GM19438 (cell line): ENCODE results near the gene CDH3.
"Not testable (repeated sequence)": the region's sequence is repeated elsewhere in the genome, so short reads cannot be mapped to it uniquely, and the experiment has no call there.

ENCODE experiments used
- ATAC-seq: cut with Tn5 transposase; IDR thresholded peaks from one replicate; pipeline ENCODE4 v1.9.1; 2021; ENCODE audit warnings: low read depth; ENCODE audit not compliant: unreplicated experiment

The CDH3 gene

DNA sequence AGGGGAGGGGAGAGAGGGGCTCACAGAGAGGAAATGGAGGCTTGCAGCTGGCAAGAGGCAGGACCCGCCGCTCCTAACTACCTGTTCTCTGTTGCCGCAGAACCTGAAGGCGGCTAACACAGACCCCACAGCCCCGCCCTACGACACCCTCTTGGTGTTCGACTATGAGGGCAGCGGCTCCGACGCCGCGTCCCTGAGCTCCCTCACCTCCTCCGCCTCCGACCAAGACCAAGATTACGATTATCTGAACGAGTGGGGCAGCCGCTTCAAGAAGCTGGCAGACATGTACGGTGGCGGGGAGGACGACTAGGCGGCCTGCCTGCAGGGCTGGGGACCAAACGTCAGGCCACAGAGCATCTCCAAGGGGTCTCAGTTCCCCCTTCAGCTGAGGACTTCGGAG is 53.0 kb downstream of the CDH3 start:
- ATAC-seq = no peak

DNA sequence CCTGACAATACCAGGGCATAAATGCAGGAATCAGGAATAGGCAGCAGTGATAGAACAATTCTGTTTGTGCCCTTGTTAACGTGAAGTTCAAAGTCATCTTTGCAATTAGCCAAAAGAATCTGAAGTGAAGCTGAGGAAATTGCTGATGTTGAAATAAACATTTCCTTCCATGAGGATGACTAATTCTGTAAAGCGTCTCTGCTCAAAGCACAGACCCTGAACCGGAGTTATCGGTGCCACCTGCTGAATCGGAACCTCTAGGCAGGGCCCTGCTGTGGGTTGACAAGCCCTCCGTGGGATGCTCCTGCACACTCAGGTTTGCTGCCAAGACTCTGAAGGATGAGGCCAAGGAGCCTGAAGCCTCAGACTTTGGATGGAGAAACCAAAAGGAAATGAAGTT is 55.0 kb downstream of the CDH3 start:
- ATAC-seq = no peak

DNA sequence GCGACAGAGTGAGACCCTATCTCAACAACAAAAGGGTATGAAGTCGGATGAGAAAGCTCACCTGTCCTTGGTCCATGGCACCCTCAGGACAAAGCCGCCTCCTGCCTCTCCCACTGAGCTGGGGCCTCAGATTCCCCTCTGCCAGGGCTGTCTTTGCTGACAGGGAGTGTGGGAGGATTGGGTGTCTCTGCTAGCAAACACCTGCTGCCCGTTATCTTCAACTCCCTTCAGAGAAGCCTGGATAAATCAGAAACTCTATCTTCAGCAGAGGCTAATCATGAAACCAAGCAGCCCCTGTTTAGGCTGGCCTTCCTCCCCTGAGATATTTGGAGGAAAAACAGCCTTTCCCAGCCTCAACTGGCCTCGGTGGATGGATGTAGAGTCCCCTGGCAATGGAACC is 55.7 kb downstream of the CDH3 start:
- no peak for ATAC-seq

DNA sequence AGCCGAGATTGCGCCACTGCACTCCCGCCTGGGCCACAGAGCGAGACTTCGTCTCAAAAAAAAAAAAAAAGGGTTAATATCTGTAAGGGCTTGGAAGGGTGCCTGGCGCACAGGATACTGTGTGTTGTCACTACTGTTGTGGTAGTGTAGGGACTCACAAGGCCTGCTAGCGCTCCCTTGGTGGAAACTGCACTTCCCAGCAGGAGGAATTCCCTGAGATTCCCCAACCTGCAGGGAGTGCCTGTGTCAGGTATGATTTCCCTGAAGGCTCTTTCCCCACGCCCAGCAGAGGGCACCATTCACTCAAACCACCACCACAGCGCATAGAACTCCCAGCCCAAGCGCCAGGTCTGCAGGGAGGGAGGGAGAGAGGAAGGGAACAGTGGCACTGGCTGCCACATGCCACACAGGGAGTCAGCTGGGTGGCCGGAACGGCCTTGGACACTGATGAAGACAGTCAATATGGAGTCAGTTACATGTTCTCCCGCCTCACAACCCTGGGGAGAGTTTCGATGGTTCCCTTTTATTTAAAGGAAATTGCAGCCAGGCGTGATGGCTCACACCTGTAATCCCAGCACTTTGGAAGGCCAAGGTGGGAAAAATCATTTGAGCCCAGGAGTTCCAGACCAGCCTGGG is 59.2 kb downstream of the CDH3 start:
- ATAC-seq = no peak

DNA sequence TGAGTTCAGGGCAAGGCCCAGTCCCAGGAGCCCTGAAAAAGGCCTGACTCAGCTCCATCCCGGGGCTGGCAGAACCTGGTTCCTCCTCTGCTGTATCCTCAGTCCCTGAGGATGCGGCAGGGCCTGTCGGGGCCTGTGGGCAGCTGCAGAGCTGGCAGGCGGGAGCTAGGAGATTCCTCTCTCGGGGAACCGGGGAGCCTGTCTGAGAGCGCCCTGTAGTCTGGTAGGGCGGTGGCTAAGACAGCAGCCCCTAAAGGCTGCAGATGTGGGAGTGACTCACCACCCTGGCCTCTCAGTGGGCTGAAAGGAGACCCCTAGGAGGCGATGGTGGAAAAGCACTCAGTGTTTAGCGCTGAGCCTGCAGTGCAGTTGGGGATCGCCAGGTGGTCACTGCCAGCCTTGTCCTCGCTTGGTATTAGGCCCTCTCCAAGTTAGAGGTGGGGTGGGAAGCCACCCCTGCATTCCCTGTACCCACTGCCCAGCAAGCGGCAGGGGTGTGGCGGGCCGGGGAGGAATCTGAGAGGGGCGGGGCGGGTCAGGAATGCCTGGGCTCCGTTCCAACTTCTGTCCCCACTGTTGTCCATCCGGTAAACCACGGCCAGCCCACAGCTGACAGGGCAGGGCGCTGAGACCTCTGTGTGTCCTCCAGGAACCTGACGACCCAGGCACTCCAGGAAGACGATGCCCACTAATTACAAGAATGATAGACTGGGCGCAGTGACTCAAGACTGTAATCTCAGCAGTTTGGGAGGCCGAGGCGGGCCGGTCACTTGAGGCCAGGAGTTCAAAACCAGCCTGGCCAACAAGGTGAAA is 62.4 kb downstream of the CDH3 start:
- ATAC-seq = no peak

DNA sequence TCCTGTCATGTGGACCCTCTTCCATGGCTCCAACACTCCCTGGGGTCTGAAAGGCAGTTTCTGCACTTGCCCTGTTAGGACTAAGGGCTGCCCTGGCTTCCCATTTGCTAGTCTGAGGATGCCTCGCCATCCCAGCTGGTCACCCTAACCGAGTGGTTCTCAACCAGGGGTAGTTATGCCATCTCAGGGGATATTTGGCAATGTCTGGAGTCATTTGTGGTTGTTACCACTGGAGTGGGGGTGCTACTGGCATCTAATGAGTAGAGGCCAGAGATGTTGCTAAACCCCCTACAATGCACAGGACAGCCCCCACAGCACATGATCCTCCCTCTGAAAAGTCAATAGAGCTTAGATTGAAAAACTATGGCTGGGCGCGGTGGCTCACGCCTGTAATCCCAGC is 65.1 kb downstream of the CDH3 start:
- no peak for ATAC-seq

DNA sequence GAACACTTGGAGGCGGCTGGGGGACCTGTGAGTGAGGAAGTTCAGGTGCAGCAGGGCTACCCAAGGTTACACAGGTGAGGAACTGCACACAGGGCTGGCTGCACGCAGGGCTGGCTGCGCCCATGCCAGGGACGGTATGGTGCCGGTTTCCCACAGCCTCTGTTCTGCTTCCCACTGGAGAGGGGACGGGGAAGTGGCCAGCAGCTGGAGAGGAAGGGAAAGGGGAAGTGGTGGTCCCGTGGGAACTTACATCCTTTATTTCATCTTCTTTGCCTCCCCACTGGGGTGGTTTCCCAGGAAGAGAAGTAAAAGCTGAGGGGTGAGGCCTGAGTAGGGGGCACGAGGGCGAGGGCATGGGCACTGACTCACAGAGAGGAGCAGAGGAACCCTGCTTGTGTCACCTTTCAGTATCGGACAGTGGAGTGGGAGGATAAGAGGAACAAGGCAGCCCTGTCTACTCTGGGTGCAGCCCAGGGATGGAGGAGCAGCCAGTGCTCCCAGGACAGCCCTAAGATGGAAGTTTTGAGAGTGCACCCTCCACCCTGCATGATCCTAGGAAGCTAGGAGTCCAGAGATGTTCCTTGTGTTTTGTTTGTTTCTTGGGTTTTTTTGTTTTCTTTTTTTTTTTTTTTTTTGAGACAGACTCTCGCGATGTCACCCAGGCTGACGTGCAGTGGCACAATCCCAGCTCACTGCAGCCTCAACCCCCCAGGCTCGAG is 66.5 kb downstream of the CDH3 start:
- ATAC-seq = no peak

DNA sequence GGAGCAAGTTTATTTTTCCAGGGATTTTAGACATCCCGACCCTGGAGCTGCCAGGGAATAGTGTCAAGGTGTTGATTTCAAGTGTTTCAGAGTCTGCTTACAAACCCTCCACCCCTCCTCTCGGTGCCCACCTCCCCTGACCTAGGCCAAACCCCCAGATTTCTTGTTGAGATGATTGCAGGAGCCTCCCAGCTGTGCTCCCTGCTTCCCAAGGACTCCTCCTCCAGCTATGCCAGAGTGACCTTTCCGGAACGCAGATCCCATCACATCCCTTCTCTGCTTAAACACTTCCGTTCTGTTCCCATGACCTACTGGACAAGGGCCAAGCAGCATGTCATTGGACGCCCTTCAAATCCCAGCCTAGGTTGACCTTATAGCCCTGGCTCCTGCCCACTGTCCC is 68.3 kb downstream of the CDH3 start:
- ATAC-seq = no peak

DNA sequence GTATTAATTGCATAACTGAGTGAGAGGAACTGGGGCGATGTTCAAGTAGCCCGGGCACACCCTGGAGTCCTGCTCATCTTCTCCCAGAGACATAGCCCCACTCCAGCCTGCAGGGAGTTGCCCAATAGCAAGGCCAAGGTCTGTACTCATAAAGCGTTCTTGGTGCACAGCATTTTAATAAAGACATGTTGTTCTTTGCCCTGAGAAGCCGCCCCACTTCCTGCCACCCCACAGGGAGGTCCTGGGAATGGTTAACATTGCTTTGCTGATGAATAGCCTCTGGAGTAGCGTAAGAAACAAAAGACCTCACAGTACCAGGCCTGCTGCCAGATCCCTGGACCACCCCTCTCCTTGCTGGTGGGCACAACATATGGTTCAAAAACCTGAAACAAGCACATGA is 70.4 kb downstream of the CDH3 start:
- no peak for ATAC-seq

DNA sequence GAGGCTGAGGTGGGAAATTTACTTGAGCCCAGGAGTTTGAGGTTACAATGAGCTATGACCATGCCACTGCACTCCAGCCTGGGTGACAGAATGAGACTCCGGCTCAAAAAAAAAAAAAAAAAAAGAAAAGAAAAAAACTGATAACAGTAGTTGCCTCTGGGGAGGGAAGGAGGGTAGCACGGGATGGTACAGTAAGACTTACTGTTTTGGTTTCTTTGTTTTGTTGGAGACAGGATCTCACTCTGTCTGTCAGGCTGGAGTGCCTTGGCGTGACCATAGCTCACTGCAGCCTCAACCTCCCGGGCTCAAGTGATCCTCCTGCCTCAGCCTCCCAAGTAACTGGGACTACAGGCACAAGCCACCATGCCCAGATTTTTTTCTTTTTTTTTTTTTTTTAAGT is 71.4 kb downstream of the CDH3 start:
- ATAC-seq = not testable (repeated sequence)

DNA sequence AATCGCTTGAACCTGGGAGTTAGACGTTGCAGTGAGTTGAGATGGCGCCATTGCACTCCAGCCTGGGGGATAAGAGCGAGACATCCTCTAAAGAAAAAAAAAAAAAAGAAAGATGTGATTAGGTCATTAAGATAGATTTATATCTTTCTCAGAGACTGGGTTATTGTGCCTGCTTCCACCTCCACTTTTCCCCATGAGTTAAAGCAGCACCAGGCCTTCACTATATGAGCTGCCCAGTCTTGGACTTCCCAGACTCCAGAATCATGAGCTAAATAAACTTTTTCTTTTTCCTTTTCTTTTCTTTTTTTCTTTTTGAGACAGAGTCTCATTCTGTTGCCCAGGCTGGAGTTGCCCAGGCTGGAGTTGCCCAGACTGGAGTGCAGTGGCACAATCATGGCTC is 72.6 kb downstream of the CDH3 start:
- ATAC-seq = no peak

DNA sequence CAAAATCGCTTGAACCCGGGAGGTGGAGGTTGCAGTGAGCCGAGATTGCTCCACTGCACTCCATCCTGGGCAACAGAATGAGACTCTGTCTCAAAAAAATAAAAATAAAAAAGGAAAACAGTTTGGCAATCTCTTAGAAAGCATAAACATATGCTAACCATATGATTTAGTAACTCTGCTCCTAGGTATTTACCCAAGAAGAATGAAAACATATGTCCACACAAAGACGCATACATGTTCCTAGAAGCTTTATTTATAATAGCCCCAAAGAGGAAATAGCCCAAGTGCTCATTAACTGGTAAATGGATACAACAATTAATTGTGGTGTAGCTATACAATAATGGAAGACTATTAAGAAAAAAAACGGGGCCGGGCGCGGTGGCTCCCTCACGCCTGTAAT is 73.5 kb downstream of the CDH3 start:
- no peak for ATAC-seq

DNA sequence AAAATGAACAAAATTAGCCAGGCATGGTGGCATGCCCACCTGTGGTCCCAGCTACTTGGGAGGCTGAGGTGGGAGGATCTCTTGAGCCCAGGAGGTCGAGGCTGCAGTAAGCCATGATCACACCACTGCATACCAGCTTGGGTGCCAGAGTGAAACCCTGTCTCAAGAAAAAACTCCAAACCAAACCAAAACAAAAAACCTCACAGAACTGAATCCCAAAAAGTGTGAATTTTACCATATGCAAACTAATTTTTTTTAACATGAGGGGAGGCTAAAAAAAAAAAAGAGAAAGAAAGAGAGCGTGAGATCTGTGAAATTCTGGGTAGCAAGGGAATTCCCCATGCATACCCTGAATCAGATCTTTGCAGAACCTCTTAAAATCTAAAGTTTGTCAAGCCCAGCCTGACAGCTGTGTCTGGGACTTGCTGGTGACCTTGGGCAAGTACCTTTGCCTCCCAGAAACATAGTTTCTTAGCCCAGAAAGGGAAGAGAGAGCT is 74.9 kb downstream of the CDH3 start:
- no peak for ATAC-seq

DNA sequence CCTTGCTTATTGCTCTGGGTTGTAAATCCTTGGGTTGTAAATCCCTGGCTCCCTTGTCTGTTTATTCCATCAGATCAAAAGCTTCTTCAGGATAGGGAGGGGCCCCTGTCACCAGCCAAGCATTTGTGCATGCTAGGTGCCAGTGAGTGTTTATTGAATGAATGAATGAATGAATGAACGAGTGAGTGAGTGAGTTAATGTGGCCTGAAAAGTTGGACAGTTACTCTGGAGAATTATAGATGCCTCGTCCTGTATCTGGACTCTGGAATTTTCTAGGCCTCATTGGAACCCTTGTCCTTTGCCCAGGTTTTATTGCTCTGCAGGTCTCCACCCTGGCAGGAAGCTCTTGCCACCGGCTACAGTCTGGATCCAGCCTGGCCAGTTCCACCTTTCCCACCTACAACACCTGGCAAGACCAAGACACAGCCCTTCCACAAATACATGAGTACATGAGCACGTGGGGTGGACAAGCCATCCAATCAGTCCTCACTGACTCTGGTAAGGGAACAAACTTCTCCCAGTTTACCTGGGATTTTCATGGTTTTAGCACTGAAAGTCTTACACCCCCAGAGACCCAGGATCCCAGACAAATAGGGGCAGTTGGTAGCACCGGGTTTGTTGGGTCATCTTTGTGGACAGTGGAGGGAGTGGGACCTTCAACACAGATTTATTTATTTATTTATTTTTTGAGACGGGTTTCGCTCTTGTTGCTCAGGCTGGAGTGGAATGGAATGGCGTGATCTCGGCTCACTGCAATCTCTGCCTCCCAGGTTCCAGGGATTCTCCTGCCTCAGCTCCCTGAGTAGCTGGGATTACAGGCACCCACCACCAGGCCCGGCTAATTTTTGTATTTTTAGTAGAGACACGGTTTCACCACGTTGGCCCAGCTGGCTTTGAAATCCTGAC is 77.3 kb downstream of the CDH3 start:
- no peak for ATAC-seq

DNA sequence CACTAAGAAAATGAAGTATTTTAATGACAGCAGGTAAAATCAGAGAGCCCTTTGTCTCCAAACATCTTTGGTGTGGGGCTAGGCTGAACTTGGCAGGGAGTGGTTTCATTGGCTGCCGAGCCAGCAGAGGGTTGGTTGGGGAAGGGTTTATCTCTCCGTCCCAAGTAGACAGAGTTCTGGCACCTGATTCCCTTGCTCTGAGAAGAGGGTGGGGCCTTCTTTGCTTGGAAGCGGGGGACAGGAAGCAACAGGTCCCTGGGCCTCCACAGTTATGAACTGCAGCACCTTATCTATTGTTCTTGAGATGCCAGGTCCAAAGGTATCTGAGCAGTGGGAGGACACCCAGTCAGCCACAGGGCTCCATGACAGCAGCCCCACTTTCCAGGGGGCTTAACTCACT is 79.7 kb downstream of the CDH3 start:
- no peak for ATAC-seq

DNA sequence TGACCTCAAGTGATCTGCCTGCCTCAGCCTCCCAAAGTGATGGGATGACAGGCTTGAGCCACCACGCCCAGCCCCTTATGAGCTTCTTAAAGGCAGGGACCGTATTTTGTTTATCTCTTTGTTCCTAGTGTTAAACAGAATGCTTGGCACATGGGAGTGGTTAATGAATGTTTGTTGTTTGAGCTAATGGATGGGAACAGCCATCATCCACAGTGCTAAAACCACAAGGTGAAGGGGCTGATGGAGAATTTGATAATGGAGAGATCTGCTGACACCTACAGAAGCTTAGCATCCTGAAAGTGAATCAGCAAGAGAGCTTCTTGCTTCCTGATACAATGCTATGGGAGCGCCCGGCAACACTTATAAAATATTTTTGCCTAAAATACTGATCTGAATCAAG is 83.4 kb downstream of the CDH3 start:
- ATAC-seq = no peak

DNA sequence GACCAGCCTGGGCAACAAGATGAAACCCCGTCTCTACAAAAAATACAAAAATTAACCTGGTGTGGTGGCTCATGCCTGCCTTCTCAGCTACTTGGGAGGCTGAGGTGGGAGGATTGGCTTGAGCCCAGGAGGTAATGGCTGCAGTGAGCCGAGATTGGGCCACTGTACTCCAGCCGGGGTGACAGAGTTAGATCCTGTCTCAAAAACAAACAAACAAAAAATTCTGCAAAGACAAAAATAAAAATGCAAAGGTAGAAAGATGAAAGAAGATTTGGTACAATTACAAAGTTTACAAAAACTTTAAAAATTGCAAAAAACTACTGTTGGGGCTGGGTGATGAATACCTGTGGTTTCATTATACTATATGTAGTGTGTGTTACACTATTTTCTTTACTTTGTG is 86.5 kb downstream of the CDH3 start:
- no peak for ATAC-seq

DNA sequence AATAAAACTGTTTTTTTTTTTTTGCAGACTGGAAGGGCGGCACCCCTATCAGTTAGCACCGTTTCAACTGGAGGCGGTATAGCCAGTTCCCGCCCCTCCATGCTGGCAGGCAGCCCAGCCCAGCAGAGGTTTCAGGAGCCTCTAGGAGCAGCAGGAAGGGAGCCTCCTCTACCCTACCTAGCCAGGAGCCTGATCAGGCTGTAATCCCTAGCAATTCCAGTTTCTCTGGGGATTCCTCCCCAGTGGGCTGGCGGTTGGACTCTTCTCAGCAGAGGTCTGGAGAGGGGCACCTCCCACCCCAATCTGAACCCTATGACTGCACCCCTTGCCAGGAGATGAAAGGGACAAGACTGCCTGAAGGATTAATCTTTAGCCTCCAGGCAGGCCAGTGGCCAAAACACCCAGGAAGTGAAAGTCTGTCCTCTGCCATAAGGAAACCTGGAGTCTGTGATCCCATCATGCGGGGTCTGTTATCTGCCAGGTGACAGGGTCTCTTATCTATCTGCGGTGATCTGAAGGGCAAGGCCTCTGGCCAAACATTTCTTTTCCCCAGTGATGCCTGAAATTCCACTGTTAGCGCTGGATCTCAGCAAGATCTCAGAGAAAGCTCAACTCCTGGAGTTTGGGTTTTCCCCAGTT is 87.1 kb downstream of the CDH3 start:
- ATAC-seq = no peak

DNA sequence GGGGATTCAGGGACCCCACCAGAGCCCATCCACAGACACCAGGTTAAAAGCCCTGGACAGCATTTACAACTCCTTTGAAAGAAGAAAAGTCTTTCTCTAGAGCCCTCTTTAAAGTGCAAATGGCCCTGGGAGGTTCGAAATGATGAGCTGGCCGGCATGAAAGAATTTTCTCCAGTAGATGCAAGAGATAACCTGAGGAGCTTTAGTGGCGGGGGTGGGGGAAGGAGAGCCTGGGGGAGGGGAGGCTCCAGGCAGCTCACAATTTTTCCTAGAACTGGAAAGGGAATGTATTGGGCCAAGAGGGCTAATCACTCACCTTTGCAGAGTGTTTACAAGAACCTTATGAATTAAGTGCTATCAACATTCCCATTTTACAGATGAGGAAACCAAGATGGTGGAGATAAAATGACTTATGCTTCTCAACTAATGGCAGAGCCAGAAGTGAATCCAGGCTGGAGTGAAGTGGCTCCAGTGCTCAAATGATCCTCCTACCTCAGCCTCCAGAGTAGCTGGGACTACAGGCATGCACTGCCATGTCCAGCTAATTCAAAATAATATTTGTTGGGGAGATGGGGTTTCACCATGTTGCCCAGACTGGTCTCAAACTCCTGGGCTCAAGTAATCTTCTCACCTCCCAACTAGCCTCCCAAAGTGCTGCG is 87.8 kb downstream of the CDH3 start:
- ATAC-seq = no peak

DNA sequence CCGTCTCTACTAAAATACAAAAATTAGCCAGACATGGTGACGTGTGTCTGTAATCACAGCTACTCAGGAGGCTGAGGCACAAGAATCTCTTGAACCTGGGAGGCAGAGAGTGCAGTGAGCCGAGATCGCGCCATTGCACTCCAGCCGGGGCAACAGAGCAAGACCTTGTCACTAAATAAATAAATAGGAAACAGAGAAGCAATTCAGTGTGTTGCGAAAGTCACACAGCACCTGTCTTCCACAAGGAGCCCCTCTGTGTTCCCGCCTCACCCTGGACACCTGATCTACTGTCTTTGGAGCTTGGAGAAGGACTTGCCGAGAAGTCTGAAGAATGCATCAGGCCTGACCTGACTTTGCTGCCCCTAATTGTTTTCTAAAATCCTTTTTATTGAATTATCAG is 88.5 kb downstream of the CDH3 start:
- no peak for ATAC-seq
